ENCODE results near the gene STXBP4. TPM values are rescaled to one million over a fixed set of nuclear protein-coding genes. Genes with fewer than 3 reads are reported as not detected.

The STXBP4 gene
- total and polyA plus RNA-seq, 3 donors from 2014 or later = 4.7 to 25.8 (median 19.3) TPM

GRCh38 chr17:55038291-55038690, 69.7 kb downstream of the STXBP4 start:
- Histone ChIP-seq H3K9me3 (no peaks in the 10 kb centered on the region), H3K27me3 (no peaks in the 10 kb centered on the region), H3K4me3 (no peak overlapping the region), H3K36me3 (ENCODE audit: low read depth, missing control alignments) (no peaks in the 10 kb centered on the region), H3K27ac (no peak overlapping the region), H3K4me1 (no peaks in the 10 kb centered on the region)
- WGBS, 2 donors = 93 to 98% methylated on average over 1 of the region's 1 CpG
- no peak for DNase-seq
- TF ChIP-seq, protein P1, sequence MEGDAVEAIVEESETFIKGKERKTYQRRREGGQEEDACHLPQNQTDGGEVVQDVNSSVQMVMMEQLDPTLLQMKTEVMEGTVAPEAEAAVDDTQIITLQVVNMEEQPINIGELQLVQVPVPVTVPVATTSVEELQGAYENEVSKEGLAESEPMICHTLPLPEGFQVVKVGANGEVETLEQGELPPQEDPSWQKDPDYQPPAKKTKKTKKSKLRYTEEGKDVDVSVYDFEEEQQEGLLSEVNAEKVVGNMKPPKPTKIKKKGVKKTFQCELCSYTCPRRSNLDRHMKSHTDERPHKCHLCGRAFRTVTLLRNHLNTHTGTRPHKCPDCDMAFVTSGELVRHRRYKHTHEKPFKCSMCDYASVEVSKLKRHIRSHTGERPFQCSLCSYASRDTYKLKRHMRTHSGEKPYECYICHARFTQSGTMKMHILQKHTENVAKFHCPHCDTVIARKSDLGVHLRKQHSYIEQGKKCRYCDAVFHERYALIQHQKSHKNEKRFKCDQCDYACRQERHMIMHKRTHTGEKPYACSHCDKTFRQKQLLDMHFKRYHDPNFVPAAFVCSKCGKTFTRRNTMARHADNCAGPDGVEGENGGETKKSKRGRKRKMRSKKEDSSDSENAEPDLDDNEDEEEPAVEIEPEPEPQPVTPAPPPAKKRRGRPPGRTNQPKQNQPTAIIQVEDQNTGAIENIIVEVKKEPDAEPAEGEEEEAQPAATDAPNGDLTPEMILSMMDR (IDR thresholded peaks at IDR 0.05) = no peak
- TF ChIP-seq POLR2A (IDR thresholded peaks at IDR 0.05) = no peak
- intact Hi-C loops (cut with DNase I; ENCODE audit: low total_unique reads) = no loop called here

GRCh38 chr17:55040611-55041010, 72.0 kb downstream of the STXBP4 start:
- intact Hi-C loops (cut with DNase I; ENCODE audit: low total_unique reads) = no loop called here
- TF ChIP-seq, protein P1 (IDR thresholded peaks at IDR 0.05) = no peak
- TF ChIP-seq POLR2A (IDR thresholded peaks at IDR 0.05) = no peak
- H3K27me3 ChIP-seq = no peaks in the 10 kb centered on the region
- H3K4me3 ChIP-seq = no peak overlapping the region
- DNase-seq = no peak
- no peaks in the 10 kb centered on the region for H3K9me3 ChIP-seq
- H3K4me1 ChIP-seq = no peaks in the 10 kb centered on the region
- WGBS, 2 donors = 69 to 72% methylated on average over 4 of the region's 4 CpGs
- H3K27ac ChIP-seq = no peak overlapping the region
- H3K36me3 ChIP-seq (ENCODE audit: low read depth, missing control alignments) = no peaks in the 10 kb centered on the region

DNA sequence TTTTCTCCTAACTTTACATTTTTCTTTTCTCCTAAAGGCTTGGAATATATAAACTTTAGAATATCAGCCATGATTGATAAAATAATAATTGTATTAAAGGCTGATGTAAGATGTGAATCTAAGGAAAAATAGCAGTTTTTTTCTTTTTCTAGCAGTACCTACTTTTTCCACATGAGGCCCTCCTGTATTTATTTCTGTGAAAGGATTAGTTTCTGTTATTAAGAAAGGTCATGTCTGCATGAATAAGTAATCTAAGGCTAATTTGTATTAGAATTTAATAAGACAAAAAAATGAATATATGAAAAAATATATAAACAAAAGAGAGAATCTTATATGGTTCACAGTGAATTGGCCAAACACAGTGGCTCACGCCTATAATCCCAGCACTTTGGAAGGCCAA, 85.3 kb downstream of the STXBP4 start:
- Histone ChIP-seq H3K4me1 (no peaks in the 10 kb centered on the region), H3K27me3 (no peaks in the 10 kb centered on the region), H3K4me3 (no peak overlapping the region), H3K9me3 (no peaks in the 10 kb centered on the region), H3K27ac (no peak overlapping the region), H3K36me3 (ENCODE audit: low read depth, missing control alignments) (no peaks in the 10 kb centered on the region)
- intact Hi-C loops (cut with DNase I; ENCODE audit: low total_unique reads) = no loop called here
- no peak for DNase-seq
- WGBS, 2 donors = 93 to 100% methylated on average over 1 of the region's 1 CpG
- TF ChIP-seq, protein P1 (IDR thresholded peaks at IDR 0.05) = peak in 1 of 3 experiments; percentile 43
- no peak for TF ChIP-seq POLR2A (IDR thresholded peaks at IDR 0.05)

- no peaks in the 10 kb centered on the region for H3K36me3 ChIP-seq (ENCODE audit: low read depth, missing control alignments)
- H3K9me3 ChIP-seq = no peaks in the 10 kb centered on the region
- intact Hi-C loops (cut with DNase I; ENCODE audit: low total_unique reads) = no loop called here
- H3K27ac ChIP-seq = no peak overlapping the region
- no peak overlapping the region for H3K4me3 ChIP-seq
- no peaks in the 10 kb centered on the region for H3K4me1 ChIP-seq
- TF ChIP-seq, protein P1 (IDR thresholded peaks at IDR 0.05) = no peak
- no peak for TF ChIP-seq POLR2A (IDR thresholded peaks at IDR 0.05)
- H3K27me3 ChIP-seq = no peaks in the 10 kb centered on the region
- no peak for DNase-seq
Observed at GRCh38 chr17:55054429-55054828, 85.9 kb downstream of the STXBP4 start.

DNA sequence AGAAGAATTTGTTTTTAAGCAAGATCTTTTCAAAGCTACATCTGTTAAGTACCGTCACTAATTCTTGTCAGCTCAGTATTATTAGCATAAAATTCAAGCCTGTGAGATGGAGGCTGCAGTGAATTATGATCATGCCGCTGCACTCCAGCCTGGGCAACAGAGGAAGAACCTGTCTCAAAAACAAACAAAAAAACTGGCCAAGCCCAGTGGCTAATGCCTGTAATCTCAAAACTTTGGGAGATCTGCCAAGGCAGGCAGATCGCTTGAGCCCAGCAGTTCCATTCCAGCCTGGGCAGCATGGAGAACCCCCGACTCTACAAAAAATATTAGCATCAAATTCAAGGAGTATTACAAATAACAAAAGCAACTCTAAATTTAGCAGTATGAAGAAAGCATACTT, 88.0 kb downstream of the STXBP4 start:
- no peaks in the 10 kb centered on the region for H3K36me3 ChIP-seq (ENCODE audit: low read depth, missing control alignments)
- WGBS, 2 donors = 83 to 86% methylated on average over 4 of the region's 4 CpGs
- no peaks in the 10 kb centered on the region for H3K27me3 ChIP-seq
- no peaks in the 10 kb centered on the region for H3K9me3 ChIP-seq
- DNase-seq = no peak
- H3K4me1 ChIP-seq = no peaks in the 10 kb centered on the region
- intact Hi-C loops (cut with DNase I; ENCODE audit: low total_unique reads) = no loop called here
- no peak for TF ChIP-seq POLR2A (IDR thresholded peaks at IDR 0.05)
- no peak overlapping the region for H3K27ac ChIP-seq
- H3K4me3 ChIP-seq = no peak overlapping the region
